GM19372 (cell line): ENCODE results near the gene C22orf15.

Experiments used
- ATAC-seq: cut with Tn5 transposase; IDR thresholded peaks from one replicate; pipeline ENCODE4 v1.9.1; 2021; ENCODE audit warnings: mild to moderate bottlenecking, low read depth, moderate library complexity; ENCODE audit not compliant: unreplicated experiment

C22orf15 gene

DNA sequence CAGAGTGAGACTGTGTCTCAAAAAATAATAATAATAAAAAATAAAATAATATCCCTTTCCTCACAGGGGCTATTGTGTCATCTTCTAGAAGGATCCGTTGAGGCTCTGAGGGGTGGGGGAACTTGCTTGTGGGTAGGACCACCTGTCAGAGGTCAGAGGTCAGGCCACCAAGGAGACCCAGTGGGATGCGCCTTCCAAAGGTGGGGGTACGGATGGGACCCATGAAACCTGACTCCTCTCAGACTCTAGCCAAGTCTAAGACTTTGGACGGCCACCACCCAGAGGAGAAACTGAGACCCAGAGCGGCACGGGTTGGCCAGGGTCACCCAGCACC lies 9.5 kb downstream of the C22orf15 start:
- no peak for ATAC-seq

DNA sequence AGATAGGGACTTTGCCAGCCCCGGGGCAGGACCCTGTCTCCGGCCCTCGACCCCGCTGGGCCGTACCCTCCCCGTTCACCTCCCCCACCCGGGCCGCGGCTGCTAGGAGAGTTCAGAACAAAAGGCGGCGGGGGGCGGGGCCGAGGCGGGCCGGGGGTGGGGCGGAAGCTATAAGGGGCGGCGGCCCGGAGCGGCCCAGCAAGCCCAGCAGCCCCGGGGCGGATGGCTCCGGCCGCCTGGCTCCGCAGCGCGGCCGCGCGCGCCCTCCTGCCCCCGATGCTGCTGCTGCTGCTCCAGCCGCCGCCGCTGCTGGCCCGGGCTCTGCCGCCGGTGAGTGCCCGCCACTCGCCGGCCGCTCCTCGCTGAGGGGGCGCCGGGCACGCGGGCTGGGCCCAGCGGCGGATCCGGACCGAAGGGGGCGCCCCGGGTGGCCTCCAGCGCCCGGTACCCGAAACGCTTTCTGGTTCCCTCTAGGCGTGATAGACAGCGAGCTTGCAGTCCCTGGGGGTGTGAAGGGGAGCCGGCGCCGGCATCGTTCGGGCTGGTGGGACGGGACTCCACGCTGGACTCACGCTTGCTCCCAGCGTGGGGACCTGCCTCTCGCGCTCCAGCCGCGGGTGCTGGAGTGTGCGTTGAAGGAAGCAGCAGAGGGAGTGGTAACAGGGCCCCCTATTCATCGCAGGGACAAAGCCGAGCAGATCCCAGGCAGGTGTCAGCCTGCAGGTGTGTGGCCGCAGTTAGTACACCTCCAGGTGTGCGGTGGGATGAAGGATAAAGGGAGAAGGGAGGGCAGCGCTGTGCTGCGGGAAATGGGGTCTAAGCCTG lies 10.1 kb downstream of the C22orf15 start, which contains the start of gene MMP11:
Gene MMP11, plus strand, starts transcription at position 201 of the 825 bp plus-strand sequence. Its CDS starts 22 bp downstream, at position 223.
- no peak for ATAC-seq

DNA sequence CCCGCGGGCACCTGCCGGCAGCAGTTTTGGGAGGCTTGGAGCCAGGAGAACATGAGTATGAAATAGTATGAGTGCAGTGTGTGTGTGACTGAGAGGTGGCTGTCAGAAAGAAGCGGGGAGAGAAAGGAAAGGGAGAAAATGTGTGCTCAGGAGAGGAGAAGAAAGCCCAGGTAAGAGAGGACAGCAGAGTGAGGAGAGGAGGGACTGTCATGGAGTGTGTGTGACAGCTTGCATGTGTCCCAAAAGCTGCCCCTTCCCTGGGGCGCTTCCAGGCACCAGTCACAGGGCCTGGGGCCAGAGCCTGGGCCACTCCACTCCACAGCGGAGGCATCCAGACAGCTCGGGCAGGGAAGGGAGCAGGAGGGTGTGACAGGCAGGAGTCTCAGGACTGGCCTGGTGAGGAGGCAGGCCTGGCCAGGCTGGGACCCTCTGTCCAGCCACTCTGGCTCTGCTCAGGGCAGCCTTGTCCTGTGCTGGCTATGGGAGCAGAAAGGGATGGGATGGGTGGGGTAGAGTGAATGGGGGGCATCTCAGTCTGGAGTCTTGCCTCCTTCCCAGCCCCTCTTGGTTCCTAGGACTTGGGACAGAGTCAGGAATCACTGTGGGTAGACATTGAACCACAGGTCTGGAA lies 10.8 kb downstream of the C22orf15 start:
- no peak for ATAC-seq

DNA sequence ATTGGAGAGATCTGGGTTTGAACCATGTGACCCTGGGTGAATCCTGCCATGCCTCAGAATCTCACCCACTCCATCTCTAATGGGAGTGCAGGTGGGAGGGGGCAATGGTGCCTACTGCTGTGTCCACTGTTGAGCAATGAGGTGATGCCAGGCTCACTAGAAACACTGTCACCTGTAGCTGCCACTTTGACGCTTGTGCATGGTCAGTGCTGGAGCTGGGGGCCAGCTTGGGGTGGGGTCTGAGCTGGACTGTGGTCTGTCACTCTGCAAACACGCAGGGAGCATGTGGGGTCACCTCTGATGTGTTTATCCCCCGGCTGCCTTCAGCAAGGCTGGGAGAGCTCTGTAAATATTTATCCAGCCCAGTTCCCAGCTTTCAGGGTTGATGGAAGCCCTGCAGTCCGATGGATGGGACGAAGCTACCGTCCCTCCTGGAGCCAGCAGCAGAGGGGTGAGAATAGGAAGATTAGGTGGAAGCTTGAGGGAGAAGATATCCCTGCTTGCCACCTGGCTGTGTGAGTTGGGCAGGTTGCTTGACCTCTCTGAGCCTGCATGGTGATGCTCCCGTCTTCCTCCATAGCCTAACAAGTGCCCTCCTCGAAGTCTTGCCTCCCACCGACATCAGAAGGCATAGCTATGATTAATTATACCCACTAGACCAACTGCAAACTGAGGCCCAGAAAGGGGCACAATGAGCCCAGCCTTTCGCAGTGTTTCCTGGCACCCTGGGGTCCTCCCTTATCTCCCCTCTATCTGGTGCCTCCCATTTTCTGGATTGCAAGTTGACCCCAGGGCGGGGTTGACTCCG lies 11.5 kb downstream of the C22orf15 start:
- ATAC-seq, result no peak

DNA sequence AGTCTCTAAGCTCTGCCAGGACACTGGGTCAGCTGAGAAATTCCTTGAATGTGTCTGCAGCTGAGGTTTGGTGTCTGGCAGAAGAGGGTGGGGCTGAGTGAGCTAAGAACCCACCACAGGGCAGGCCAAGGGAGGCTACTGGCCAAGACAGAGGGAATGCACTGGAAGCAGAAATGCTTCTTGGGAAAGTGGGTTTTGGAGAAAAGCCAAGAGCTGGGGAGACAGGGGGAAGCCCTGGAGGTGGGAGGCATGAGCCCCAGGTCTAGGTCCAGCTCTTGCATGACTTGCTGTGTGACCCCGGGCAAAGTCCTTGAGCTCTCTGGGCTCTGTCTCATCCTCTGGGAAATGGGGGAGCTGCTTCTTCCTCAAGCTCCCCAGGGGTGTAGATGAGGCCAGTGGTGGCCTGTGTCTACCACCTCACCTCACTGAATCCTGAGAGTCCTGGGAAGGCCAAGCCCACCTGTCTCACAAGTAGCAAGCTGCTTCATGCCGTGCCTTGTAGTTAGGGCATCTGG lies 12.2 kb downstream of the C22orf15 start:
- no peak for ATAC-seq

DNA sequence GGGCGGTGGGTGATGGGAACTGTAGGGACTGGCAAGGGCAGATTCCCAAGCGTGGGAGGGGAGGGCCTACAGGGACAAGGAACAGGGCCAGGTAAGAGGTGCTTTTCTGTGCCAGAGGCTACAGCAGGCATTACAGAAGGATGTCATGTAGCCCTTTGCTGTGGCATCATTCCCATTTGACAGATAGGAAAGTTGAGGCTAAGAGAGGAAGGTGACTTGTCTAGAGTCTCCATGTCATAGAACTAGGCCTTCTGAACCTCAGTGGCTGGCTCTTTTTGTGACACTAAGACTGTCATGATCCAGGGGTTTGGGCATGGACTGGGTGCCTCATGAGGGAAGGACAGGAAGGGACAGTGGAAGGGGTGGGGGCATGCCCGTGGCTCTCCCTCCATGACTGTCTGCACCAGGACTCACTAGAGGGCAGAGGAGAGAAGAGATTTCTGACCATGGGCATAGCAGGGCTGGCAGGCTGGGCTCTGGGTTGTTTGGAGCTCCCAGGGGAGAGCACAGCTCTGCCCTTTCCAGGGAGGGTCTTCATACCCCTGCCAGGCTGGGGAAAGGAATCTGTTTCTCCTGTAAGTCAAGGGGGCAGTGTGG lies 13.1 kb downstream of the C22orf15 start:
- no peak for ATAC-seq

DNA sequence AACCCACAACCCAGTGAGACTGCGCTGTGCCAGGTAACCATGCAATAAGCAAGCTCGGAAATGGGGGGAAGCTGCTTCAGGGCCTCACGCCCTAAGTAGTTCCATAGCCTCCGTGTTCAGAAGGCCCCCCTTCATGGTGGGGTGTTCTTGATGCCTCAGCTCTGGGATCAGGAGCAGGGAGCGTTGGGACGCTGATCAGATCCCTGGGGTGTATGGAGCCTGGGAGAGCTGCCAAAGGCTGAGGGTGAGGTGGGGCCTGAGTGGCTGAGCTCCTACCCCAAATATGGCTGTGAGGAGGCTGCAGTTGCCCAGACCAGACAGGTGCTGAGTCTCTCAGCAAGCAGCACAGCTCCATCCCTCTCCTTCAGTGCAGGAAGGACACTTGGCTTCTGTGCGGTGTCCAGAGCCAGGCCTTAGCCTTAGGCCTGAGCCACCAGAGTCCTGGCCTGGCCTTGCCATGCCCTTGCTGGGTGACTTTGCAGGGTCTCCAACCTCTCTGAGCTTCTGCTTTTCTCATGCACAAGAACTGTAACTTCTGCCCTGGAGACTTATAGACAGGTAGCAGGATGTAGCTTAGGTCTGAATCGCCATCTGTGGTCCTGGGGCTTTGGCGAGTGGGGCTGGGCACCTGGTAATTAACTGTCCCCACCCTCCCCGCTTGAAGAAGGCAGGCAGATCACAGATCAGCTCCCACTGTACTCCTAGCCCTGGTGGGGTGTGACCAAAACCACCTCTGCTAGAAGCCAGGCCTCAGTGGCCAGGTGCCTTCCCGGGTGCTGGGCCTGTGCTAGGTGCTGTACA lies 15.2 kb downstream of the C22orf15 start:
- no peak for ATAC-seq

DNA sequence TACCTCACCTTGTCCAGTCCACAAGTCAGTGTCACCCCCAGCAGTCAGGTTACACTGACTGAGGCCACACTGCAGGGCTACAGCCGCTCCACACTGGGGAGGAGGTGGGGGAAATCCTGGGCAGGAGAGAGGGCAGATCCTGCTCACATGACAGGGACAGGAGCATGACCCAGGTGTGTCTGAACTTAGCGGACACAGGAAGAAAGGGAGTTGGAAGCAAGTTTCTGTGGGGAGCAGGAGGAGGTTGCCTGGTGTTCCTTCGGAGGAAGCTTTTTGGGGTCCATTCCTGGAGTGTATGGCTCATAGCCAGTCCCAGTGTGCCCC lies 15.7 kb downstream of the C22orf15 start:
- no peak for ATAC-seq

DNA sequence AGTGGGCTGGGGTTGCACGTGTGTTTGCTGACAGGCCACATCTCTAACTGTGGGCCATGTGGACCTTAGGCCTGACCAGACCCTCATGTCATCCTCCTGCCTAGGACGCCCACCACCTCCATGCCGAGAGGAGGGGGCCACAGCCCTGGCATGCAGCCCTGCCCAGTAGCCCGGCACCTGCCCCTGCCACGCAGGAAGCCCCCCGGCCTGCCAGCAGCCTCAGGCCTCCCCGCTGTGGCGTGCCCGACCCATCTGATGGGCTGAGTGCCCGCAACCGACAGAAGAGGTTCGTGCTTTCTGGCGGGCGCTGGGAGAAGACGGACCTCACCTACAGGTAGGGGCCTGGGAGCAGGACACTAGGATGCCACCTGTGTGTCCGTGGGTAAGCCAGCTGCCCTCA lies 16.3 kb downstream of the C22orf15 start:
- ATAC-seq, result no peak

DNA sequence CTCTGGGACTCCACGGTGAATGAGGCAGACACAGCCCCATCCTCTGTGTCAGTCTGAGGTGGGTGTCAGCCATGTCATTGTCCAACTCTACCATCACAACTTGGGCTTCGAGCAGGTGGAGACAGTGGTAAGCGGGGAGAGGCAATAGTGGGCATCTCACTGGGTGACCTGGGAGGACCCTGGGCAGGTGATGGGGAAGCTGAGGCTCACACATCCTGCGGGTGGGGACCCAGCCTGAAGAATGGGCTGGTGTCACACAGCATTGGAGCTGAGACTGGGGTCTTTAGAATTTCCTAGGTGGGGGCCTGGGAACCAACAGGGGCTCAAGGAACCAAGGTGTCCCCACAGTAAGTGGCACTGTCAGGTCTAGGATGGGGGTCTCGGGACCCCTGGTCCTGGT lies 16.9 kb downstream of the C22orf15 start:
- ATAC-seq, result no peak

DNA sequence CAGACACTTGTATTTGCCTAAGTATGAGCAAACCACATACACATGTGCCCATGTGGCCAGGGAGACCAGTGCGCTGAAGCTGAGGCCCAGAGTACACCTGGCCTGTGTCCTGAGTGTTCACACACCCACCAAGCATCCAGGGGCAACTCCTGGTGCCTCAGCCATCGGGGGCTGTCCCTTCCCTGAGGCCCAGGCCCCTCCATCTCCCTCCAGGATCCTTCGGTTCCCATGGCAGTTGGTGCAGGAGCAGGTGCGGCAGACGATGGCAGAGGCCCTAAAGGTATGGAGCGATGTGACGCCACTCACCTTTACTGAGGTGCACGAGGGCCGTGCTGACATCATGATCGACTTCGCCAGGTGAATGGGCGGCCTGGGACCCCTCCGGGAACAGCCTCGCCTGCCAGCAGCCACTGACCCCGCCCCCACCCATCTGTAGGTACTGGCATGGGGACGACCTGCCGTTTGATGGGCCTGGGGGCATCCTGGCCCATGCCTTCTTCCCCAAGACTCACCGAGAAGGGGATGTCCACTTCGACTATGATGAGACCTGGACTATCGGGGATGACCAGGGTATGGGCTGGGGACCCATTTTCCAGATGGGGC lies 17.5 kb downstream of the C22orf15 start:
- ATAC-seq, result no peak

DNA sequence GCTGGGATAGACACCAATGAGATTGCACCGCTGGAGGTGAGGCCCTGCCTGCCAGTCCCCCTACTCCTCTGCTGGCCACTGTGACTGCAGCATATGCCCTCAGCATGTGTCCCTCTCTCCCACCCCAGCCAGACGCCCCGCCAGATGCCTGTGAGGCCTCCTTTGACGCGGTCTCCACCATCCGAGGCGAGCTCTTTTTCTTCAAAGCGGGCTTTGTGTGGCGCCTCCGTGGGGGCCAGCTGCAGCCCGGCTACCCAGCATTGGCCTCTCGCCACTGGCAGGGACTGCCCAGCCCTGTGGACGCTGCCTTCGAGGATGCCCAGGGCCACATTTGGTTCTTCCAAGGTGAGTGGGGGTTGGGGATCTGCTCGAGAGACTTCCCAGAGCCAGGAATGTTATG lies 18.3 kb downstream of the C22orf15 start:
- no peak for ATAC-seq

DNA sequence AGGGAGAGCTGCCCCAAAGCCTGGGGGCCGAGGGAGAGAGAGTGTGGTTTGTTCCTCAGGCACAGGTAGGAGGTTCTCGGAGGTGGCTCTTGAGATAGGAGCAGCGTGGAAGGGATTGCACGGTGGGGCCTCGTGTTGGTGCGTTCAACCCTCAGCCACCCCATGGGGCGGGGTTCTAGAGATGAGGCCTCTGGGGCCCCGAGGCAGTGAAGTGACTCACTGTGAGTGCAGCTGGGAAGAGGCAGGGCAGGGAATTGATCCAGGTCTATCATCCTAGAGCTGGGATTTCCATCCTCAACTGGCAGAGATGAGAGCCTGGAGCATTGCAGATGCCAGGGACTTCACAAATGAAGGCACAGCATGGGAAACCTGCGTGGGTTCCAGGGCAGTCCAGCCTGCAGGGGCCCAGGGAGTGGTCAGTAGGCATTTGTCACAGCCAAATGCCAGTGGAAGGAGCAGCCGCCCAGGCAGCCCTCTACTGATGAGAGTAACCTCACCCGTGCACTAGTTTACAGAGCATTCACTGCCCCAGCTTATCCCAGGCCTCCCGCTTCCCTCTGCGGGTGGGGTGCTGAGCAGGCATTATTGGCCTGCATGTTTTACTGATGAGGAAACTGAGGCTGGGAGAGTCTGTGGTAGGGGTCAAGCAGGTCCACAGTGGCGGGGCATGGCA lies 18.9 kb downstream of the C22orf15 start:
- ATAC-seq, result no peak

DNA sequence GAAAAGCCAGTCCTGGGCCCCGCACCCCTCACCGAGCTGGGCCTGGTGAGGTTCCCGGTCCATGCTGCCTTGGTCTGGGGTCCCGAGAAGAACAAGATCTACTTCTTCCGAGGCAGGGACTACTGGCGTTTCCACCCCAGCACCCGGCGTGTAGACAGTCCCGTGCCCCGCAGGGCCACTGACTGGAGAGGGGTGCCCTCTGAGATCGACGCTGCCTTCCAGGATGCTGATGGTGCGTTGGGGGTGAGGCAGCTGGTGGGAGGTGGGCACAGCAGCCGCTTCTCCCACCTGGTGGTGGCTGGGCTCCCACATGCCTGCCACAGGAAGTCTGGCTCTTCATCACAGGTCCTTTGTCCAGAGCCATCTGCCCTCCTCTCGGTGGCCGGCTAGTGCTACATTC lies 19.5 kb downstream of the C22orf15 start:
- ATAC-seq, result no peak

DNA sequence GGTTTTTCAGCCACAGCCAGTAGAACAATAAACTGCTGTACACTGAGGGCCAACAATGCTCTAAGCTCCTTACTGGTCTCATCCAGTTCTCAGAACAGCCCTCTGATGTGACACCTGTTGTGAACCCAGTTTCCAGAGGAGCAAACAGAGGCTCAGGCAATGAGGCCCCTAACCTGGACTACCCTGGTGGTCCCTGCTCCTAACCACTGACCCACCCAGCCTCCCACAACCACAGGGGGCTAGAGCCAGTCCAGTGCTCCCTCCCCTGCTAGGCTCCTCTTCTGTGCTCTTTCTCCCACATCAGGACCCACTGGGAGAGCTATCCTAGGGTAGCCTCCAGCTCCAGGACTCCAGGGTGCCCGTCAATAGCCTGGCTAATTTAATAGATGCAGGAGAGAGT lies 19.9 kb downstream of the C22orf15 start:
- no peak for ATAC-seq

DNA sequence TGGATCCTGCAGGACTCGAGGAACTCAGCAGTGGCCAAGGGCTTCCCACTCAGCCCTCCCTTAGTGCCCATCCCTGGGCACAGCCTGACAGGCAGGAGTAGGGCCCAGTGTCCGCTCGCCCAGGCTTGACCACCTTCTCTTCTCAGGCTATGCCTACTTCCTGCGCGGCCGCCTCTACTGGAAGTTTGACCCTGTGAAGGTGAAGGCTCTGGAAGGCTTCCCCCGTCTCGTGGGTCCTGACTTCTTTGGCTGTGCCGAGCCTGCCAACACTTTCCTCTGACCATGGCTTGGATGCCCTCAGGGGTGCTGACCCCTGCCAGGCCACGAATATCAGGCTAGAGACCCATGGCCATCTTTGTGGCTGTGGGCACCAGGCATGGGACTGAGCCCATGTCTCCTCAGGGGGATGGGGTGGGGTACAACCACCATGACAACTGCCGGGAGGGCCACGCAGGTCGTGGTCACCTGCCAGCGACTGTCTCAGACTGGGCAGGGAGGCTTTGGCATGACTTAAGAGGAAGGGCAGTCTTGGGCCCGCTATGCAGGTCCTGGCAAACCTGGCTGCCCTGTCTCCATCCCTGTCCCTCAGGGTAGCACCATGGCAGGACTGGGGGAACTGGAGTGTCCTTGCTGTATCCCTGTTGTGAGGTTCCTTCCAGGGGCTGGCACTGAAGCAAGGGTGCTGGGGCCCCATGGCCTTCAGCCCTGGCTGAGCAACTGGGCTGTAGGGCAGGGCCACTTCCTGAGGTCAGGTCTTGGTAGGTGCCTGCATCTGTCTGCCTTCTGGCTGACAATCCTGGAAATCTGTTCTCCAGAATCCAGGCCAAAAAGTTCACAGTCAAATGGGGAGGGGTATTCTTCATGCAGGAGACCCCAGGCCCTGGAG lies 20.7 kb downstream of the C22orf15 start:
- no peak for ATAC-seq

DNA sequence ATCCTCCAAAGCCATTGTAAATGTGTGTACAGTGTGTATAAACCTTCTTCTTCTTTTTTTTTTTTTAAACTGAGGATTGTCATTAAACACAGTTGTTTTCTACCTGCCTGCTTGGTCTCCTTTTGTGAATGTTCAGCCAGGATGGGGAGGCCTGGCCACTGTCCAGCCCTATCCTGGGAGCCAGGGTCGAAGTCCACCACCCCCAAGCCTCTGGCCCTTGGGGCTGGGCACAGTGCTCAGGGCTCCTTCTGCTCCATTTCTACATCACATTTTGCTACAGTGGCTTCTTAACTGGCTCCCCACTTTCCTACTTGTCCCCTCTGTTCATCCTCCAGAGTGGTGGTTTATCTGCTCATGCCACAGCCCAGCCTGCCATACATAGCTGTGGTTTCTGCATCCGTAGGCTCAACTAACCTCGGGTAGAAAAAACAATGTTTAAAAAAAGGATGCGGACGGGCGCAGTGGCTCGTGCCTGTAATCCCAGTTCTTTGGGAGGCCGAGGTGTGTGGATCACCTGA lies 21.5 kb downstream of the C22orf15 start:
- ATAC-seq, result no peak

DNA sequence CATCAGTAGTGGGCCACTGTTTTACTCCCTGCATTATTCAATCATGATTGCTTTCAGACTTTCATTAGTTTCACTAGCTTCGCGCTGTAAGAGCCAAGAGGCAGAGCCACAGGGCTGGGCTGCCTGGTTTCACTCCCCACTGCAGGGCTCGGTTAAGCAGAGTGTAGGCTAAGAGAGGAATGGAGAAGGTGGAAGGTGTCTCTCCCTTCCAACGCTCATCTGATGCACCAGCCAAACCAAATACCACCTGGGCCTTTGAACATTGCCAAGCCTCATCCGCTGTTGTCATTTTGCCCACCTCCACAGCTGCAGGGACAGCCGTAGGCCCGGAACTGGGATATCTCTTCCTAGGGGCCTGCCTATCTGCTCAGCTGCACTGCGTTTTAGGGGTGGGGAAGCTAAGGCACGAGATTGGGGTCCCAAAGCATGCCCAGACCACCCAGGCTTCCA lies 23.5 kb downstream of the C22orf15 start:
- ATAC-seq, result no peak
